ENCODE results near the gene SEC61G. TPM values are rescaled to one million over a fixed set of nuclear protein-coding genes. Genes with fewer than 3 reads are reported as not detected.

Gene SEC61G
- polyA plus RNA-seq, 1 donor, result 120 TPM

- DNase-seq, result no peak
Observed at GRCh38 chr7:54764861-54765260, 5.8 kb upstream of the SEC61G start.

DNA sequence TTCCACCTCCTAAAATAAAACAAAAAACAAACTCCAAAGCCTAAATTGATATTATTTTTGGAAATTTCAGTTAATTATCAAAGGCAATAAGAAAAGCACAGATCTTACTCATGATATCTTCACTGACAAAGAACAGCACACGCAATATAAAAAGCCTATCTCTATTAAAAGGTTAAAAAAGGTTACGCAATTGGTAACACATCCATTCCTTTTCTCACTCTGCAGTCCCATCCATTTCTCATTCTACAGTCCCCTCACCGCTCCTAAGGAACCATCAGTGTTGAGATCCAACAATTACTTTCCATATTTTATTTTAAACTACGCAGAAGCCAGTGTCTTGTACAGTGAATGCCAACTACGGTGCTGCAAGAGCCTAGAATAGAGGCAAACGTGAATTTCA is 1.3 kb downstream of the SEC61G start:
- no peak for DNase-seq

GRCh38 chr7:54749200-54749599 is 9.8 kb downstream of the SEC61G start:
- no peak for DNase-seq

- DNase-seq, result no peak
Observed at GRCh38 chr7:54747234-54747633, 11.8 kb downstream of the SEC61G start.

- DNase-seq, result no peak
Observed at GRCh38 chr7:54743580-54743979, 15.4 kb downstream of the SEC61G start.

DNA sequence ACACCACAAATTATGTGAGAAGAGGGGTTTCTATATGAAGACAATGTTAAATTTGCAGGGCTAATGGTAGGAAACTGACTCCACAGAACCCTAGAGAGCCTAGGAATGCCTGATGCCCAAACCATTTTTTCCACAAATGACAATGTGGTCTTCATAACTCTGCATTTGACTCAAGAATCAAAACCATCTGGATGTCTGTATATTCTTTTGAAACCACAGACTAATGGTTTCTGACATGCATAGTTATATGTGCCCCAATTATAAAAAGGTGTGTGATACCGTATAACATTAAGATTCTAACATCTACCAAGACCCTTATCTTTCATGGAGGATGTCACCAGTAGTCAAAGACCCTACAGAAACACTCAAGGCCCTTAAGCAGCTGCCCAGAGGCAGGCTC is 20.3 kb downstream of the SEC61G start:
- no peak for DNase-seq

DNA sequence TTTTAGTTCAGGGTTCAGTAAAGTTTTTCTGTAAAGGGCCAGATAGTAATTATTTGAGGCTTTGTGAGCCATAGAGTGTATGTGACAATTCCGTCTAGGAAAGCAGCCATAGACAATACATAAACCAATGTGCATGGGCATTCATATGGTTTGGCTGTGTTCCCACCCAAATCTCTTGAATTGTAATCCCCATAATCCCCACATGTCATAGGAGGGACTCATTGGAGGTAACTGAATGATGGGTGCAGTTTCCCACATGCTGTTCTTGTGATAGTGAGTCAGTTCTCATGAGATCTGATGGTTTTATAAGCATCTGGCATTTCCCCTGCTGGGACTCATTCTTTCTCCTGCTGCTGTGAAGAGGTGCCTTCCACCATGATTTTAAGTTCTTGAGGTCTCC is 29.9 kb downstream of the SEC61G start:
- no peak for DNase-seq

- DNase-seq, result no peak
Observed at GRCh38 chr7:54728411-54728810, 30.6 kb downstream of the SEC61G start.

- DNase-seq, result no peak
Observed at GRCh38 chr7:54725255-54725654, 33.8 kb downstream of the SEC61G start.

GRCh38 chr7:54722502-54722901 is 36.5 kb downstream of the SEC61G start:
- no peak for DNase-seq

DNA sequence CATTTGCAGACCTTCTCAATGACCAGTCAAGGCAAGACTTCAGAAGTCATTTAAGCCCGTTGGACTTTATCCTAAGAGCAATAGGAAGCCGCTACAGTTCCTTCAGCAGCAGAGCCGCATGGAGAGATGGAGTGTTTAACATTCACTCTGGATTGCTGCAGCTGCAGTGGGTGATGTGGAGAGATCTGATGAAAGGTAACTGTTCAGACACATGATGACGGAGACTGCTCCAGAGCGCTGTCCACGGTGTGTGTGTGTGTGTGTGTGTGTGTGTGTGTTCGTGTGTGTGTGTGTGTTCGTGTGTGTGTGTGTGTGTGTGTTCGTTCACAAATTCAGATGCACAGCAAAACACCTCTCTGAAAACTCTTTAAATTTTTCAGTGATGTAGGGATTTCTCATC is 37.0 kb downstream of the SEC61G start:
- DNase-seq, result no peak

DNA sequence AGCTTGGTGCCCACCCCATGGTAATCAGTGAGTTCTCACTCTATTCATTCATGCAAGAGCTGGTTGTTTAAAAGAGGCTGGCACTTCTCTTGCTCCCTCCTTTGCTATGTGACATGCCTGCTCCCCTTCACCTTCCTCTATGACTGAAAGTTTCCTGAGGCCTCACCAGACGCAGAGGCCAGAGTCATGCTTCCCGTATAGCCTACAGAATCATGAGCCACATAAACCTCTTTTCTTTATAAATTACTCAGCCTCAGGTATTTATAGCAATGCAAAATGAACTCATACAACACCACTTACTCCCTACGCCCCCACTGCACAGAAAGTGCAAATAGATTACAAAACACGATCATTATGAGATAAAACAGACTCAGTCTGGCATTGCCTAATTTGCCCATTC is 39.0 kb downstream of the SEC61G start:
- no peak for DNase-seq

GRCh38 chr7:54719425-54719824 is 39.6 kb downstream of the SEC61G start:
- no peak for DNase-seq

GRCh38 chr7:54712820-54713219 is 46.2 kb downstream of the SEC61G start:
- DNase-seq, result no peak

DNA sequence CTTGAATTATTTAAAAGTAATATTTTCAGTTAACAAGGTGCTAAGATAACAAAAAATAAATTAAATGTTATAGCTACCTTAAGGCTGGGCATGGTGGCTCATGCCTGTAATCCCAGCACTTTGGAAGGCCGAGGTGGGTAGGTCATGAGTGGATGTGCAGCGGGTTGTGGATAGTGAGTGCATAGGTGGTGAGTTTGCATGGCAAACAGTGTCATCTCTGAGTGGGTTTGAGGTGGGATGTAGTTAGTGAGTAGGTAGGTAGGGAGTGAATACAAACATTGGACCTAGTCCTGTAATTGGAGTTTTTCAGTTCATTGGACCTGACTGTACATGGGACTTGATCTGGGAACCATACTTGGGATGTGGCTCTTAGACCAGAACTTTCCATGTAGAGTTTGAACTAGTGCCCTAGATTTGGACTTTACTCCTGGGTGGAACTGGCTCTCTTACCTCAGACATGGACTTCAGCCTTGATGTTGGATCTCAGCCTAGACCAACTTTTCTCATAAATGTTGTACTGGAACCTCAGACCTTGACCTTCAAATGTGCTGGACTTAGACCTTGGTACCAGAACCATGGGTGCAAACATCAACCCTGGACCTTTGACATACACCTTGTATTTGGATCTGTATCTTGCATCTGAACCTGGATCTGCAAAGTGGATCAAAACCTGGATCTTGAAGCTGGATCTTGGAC is 47.0 kb downstream of the SEC61G start:
- no peak for DNase-seq

DNA sequence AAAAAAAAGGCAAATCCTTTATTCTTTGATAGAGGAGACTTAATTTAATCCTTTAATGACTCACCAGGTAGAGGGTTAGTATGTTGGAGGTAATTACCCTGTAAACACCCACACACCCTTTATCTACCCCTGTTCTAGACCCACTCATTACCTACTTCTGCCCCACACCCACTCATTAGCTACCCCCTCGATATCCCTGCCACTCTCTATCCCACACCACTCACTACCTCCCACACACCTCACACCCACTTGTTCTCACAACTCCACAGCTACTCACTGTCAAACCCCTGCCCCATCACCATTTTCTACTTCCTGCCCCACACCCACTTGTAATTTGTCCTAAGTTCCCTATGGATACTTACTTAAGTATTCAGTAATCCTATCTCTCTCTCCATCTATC is 49.7 kb downstream of the SEC61G start:
- no peak for DNase-seq

- no peak for DNase-seq
Observed at GRCh38 chr7:54705436-54705835, 53.6 kb downstream of the SEC61G start.

GRCh38 chr7:54704851-54705250 is 54.2 kb downstream of the SEC61G start:
- no peak for DNase-seq

Other genes starting within 250 kb of the SEC61G start
- not detected for gene VSTM2A, start 216.8 kb downstream of the SEC61G start, polyA plus RNA-seq (ENCODE audit: insufficient read length)